BE2C (cell line): ENCODE measurements around the gene DCDC2.
"Not testable (repeated sequence)": the region's sequence is repeated elsewhere in the genome, so short reads cannot be mapped to it uniquely, and the experiment has no call there.

ENCODE experiments used
- DNase-seq: peaks from one replicate; pipeline ENCODE4 v3.0.0-alpha.2; 2020
- H3K27me3 ChIP-seq: fragments of 250-450 bp; sonication (Bioruptor Pico); 2 replicates; pipeline ENCODE4 v1.5.1; 2020; ENCODE audit warnings: mild to moderate bottlenecking
- H3K36me3 ChIP-seq: fragments of 250-450 bp; sonication (Bioruptor Pico); 2 replicates; pipeline ENCODE4 v1.5.1; 2020; ENCODE audit warnings: mild to moderate bottlenecking
- H3K4me1 ChIP-seq: fragments of 250-450 bp; sonication (Bioruptor Pico); 2 replicates; pipeline ENCODE4 v1.5.1; 2020
- H3K4me3 ChIP-seq: 2 replicates; pipeline ENCODE4 v1.5.1; 2011; ENCODE audit warnings: low read depth, low read length
- H3K9me3 ChIP-seq: fragments of 250-450 bp; sonication (Bioruptor Pico); 2 replicates; pipeline ENCODE4 v1.5.1; 2020
- CTCF ChIP-seq: IDR thresholded peaks from 2 replicates; pipeline ENCODE4 v1.5.1; 2012; ENCODE audit warnings: mild to moderate bottlenecking, low read depth, low read length

Gene DCDC2

GRCh38 chr6:24306038-24306437 lies 51.8 kb downstream of the DCDC2 start:
- no peak for DNase-seq
- Histone ChIP-seq H3K4me3 (no peak overlapping the region), H3K4me1 (no peaks in the 10 kb centered on the region), H3K36me3 (no peaks in the 10 kb centered on the region), H3K9me3 (no peaks in the 10 kb centered on the region), H3K27me3 (no peaks in the 10 kb centered on the region)
- TF ChIP-seq CTCF = no peak

GRCh38 chr6:24296944-24297343 lies 60.9 kb downstream of the DCDC2 start:
- Histone ChIP-seq H3K9me3 (no peaks in the 10 kb centered on the region), H3K4me1 (no peaks in the 10 kb centered on the region), H3K4me3 (no peak overlapping the region), H3K27me3 (no peaks in the 10 kb centered on the region), H3K36me3 (no peaks in the 10 kb centered on the region)
- TF ChIP-seq CTCF = no peak
- no peak for DNase-seq

- DNase-seq, H3K4me1 ChIP-seq, H3K9me3 ChIP-seq: not testable (repeated sequence)
Observed at GRCh38 chr6:24293852-24294251, 64.0 kb downstream of the DCDC2 start.

GRCh38 chr6:24287239-24287638 lies 70.6 kb downstream of the DCDC2 start:
- Histone ChIP-seq H3K4me1 (peaks cover 7% of the 10 kb centered on the region), H3K4me3 (no peak overlapping the region), H3K9me3 (no peaks in the 10 kb centered on the region), H3K36me3 (no peaks in the 10 kb centered on the region), H3K27me3 (no peaks in the 10 kb centered on the region)
- no peak for DNase-seq
- no peak for TF ChIP-seq CTCF

More at GRCh38 chr6:24293852-24294251, 64.0 kb downstream of the DCDC2 start:
- not testable (repeated sequence) for H3K27me3 ChIP-seq, H3K36me3 ChIP-seq, H3K4me3 ChIP-seq

DNA sequence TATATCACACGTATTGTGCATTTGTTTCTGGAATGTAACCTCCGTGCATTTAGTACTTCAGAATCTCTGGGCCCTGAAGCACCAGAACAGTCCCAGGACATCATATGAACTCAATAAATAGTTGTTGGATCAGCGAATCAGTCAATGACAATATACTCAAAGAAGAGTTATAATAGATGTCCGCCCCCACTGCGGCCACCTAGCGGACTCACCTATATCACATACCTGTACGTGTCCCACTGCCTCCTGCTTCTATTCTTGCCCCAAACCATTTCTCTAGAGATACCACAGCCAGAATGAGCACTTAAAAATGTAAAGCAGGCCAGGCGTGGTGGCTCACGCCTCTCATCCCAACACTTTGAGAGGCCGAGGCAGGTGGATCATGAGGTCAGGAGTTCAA lies 73.9 kb downstream of the DCDC2 start:
- TF ChIP-seq CTCF = no peak
- H3K4me3 ChIP-seq = no peak overlapping the region
- DNase-seq = no peak

DNA sequence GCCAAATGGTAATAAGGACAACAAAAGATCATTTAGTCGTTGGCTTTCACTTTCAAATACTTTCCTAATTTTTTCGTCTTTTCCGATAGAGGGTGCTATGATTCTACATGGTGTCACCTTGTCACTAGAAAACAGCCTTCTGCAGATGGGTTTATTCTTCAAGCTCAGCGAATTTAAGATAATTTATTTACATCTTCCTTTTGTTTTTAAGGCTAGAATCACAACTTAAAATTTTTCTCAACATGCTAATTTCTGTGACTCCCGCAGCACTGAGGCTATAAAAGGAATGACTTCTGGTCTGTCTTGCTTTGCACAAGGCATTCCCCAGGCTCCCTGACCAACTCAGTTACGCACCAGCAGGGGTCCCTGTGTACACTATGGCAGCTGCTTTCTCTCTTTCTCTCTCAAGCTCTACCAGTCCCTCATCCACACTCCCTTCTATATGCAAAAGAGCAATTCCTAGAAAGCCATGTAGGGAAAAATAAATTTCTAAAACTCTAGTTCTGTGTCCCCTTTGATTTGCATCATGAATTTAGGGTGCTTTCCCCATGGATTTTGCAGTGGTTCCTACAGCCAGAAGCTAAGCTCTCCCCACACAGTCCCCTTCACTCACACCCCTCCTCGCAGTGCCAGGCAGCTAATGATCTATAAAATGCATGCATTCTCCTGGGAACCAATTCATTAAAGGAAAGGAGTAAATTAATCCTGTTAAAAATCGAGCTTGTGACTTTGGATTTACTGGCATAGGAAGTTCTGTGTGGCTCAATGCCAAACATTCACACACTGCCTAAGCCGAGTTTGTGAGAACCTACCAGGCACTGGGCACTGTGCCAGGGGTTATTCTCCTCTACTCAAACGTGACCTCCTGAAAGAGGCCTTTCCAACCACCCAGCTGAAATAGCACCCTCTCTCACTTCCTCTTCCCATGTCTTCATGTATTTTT lies 74.5 kb downstream of the DCDC2 start:
- no peaks in the 10 kb centered on the region for H3K9me3 ChIP-seq
- peak; percentile 86 for DNase-seq
- H3K4me1 ChIP-seq = peaks cover 7% of the 10 kb centered on the region
- peak; percentile 94 for TF ChIP-seq CTCF
- no peaks in the 10 kb centered on the region; the same call in 1 of the 2 replicates for H3K27me3 ChIP-seq
- H3K36me3 ChIP-seq = no peaks in the 10 kb centered on the region
- peak overlapping the region; percentile 43 for H3K4me3 ChIP-seq

More for the DNA sequence above, 73.9 kb downstream of the DCDC2 start:
- Histone ChIP-seq H3K4me1 (peaks cover 7% of the 10 kb centered on the region), H3K9me3 (no peaks in the 10 kb centered on the region), H3K36me3 (no peaks in the 10 kb centered on the region), H3K27me3 (no peaks in the 10 kb centered on the region; the same call in 1 of the 2 replicates)
